Keratinocyte (primary cell): ENCODE measurements around the gene ALPK1. TPM values are rescaled to one million over a fixed set of nuclear protein-coding genes. Genes with fewer than 3 reads are reported as not detected.

Experiments used
- DNase-seq: peaks from one replicate; pipeline ENCODE4 v3.0.0-alpha.2; 2011; ENCODE audit warnings: low read depth, missing footprints, low spot score
- FAIRE-seq: peaks from 2 replicates; lab custom pipeline; 2011; peaks lifted over from hg19 to GRCh38; lab: Jason Lieb, UNC
- H2AFZ ChIP-seq: 2 replicates; pipeline ENCODE4 v1.6.0; 2012; ENCODE audit warnings: low read length, control low read depth, inconsistent platforms; ENCODE audit not compliant: control insufficient read depth
- H3K27ac ChIP-seq: 2 replicates; pipeline ENCODE4 v1.5.1; 2011; ENCODE audit warnings: low read length; ENCODE audit not compliant: control insufficient read depth, insufficient read depth
- H3K27me3 ChIP-seq: 3 replicates; pipeline ENCODE4 v1.6.0; 2011; ENCODE audit warnings: low read length; ENCODE audit not compliant: control insufficient read depth, insufficient read depth; ENCODE audit errors: extremely low read depth
- H3K36me3 ChIP-seq, 2 experiments: 2 replicates in 1 of 2; 3 replicates in 1 of 2; pipeline ENCODE4 v1.5.1; 2011; ENCODE audit warnings: low read length in 2 of 2, mild to moderate bottlenecking in 1 of 2; ENCODE audit not compliant: control insufficient read depth in 2 of 2, insufficient read depth in 2 of 2; ENCODE audit errors: extremely low read depth in 1 of 2
- H3K4me1 ChIP-seq: 3 replicates; pipeline ENCODE4 v1.5.1; 2011; ENCODE audit warnings: low read length; ENCODE audit not compliant: control insufficient read depth, insufficient read depth; ENCODE audit errors: extremely low read depth
- H3K4me2 ChIP-seq: 3 replicates; pipeline ENCODE4 v1.6.0; 2011; ENCODE audit warnings: low read depth, low read length; ENCODE audit not compliant: control insufficient read depth, insufficient read depth; ENCODE audit errors: extremely low read depth
- H3K4me3 ChIP-seq, 3 experiments: fragments of 200-600 bp in 1 of 3; sonication (generic) in 1 of 3; 2 replicates in 2 of 3; 3 replicates in 1 of 3; pipeline ENCODE4 v1.5.1; 2011 to 2016; ENCODE audit warnings: low read length in 3 of 3, mild to moderate bottlenecking in 3 of 3, control low read depth in 2 of 3, inconsistent platforms in 1 of 3, low read depth in 1 of 3, mixed read lengths in 1 of 3, mixed run types in 1 of 3, moderate library complexity in 1 of 3; ENCODE audit not compliant: control insufficient read depth in 2 of 3, insufficient read depth in 2 of 3; ENCODE audit errors: extremely low read depth in 1 of 3
- H3K79me2 ChIP-seq: 2 replicates; pipeline ENCODE4 v1.6.0; 2012; ENCODE audit warnings: low read length; ENCODE audit not compliant: control insufficient read depth, insufficient read depth
- H3K9ac ChIP-seq: 3 replicates; pipeline ENCODE4 v1.6.0; 2011; ENCODE audit warnings: low read length; ENCODE audit not compliant: control insufficient read depth, insufficient read depth; ENCODE audit errors: extremely low read depth
- H3K9me1 ChIP-seq: 3 replicates; pipeline ENCODE4 v1.6.0; 2011; ENCODE audit warnings: low read length; ENCODE audit not compliant: control insufficient read depth, insufficient read depth; ENCODE audit errors: extremely low read depth
- H3K9me3 ChIP-seq: 2 replicates; pipeline ENCODE4 v1.5.1; 2012; ENCODE audit warnings: low read depth, low read length; ENCODE audit not compliant: control insufficient read depth
- H4K20me1 ChIP-seq: 3 replicates; pipeline ENCODE4 v1.6.0; 2011; ENCODE audit warnings: low read length; ENCODE audit not compliant: control insufficient read depth, insufficient read depth; ENCODE audit errors: extremely low read depth
- EZH2 ChIP-seq: IDR thresholded peaks from one replicate; pipeline ENCODE4 v1.6.1; 2012; ENCODE audit warnings: inconsistent platforms, mild to moderate bottlenecking, low read length, moderate library complexity
- dilution Hi-C: fragments of 300-500 bp; cut with MboI; formaldehyde crosslinking; loops from one replicate; pipeline ENCODE4 v1.7.0; 2020; ENCODE audit warnings: low sequenced_read_pairs; ENCODE audit not compliant: extremely low pct_ligation_motif_present
- polyA minus RNA-seq, 3 experiments: library from RNA; depleted of rRNA, polyadenylated mRNA; stranded (reverse); fragments of >200 nt; gene quantifications; 1 replicate in 1 of 3; 2 replicates in 1 of 3; 3 replicates in 1 of 3; pipeline ENCODE4 v1.2.3, GENCODE V29; 2011
- polyA plus RNA-seq, 5 experiments: library from polyadenylated mRNA; depleted of rRNA in 3 of 5; stranded (reverse) in 3 of 5; stranded (forward) in 1 of 5; unstranded in 1 of 5; fragments of >200 nt; gene quantifications; 1 replicate in 1 of 5; 2 replicates in 3 of 5; 3 replicates in 1 of 5; pipeline versions ENCODE4 v1.2.1 to v1.2.3, GENCODE V29; 2011 to 2012; ENCODE audit warnings: missing spikeins in 2 of 5, low read depth in 1 of 5, low replicate concordance in 1 of 5
- TF ChIP-seq, protein P1 (sequence below), 3 experiments: IDR thresholded peaks in 1 of 3; conservative IDR thresholded peaks in 1 of 3; optimal IDR thresholded peaks in 1 of 3; 2 replicates in 2 of 3; 3 replicates in 1 of 3; pipeline versions ENCODE3 to v1.5.1; 2011; ENCODE audit warnings: low read length in 3 of 3, mild to moderate bottlenecking in 3 of 3, moderate library complexity in 2 of 3, control low read depth in 1 of 3, inconsistent platforms in 1 of 3; ENCODE audit not compliant: insufficient read depth in 2 of 3; ENCODE audit errors: extremely low read depth in 1 of 3

The ALPK1 gene
- 4.2 to 5.8 TPM (median 5.5 TPM) in 3 replicates for polyA plus RNA-seq
- 8.0 TPM for polyA plus RNA-seq (2011; ENCODE audit: low read depth)
- polyA plus RNA-seq (2011; cell fraction: cytosol; rRNA removed), result 2.1 and 3.0 TPM in 2 replicates
- polyA plus RNA-seq (2011; cell fraction: nucleus; rRNA removed), result 10.2 and 10.4 TPM in 2 replicates
- 3.6 and 6.9 TPM in 2 replicates for polyA plus RNA-seq (2012; ENCODE audit: low replicate concordance)
- 3.3 to 14.4 TPM (median 6.7 TPM) in 3 replicates for polyA minus RNA-seq
- 2.7 TPM for polyA minus RNA-seq (2011; cell fraction: cytosol; rRNA and poly(A)+ RNA removed)
- 14.0 and 32.9 TPM in 2 replicates for polyA minus RNA-seq (2011; cell fraction: nucleus; rRNA and poly(A)+ RNA removed)

- peak; percentile 79 for FAIRE-seq
- H3K27ac ChIP-seq, result peak within 1 kb of the TSS; percentile 76
- peak within 1 kb of the TSS; percentile 41 to 84 (median 76) for H3K4me3 ChIP-seq
- peak within 1 kb of the TSS; percentile 68 for H3K4me2 ChIP-seq
- H3K27me3 ChIP-seq, result no peaks in the 10 kb centered on the region
- no peak for DNase-seq
- dilution Hi-C loops, result no loop called here
- H3K9me1 ChIP-seq, result no peaks in the 10 kb centered on the region
- TF ChIP-seq, protein P1, sequence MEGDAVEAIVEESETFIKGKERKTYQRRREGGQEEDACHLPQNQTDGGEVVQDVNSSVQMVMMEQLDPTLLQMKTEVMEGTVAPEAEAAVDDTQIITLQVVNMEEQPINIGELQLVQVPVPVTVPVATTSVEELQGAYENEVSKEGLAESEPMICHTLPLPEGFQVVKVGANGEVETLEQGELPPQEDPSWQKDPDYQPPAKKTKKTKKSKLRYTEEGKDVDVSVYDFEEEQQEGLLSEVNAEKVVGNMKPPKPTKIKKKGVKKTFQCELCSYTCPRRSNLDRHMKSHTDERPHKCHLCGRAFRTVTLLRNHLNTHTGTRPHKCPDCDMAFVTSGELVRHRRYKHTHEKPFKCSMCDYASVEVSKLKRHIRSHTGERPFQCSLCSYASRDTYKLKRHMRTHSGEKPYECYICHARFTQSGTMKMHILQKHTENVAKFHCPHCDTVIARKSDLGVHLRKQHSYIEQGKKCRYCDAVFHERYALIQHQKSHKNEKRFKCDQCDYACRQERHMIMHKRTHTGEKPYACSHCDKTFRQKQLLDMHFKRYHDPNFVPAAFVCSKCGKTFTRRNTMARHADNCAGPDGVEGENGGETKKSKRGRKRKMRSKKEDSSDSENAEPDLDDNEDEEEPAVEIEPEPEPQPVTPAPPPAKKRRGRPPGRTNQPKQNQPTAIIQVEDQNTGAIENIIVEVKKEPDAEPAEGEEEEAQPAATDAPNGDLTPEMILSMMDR (optimal IDR thresholded peaks at IDR 0.05 in 1 of 3, IDR thresholded peaks at IDR 0.05 in 1 of 3, conservative IDR thresholded peaks at IDR 0.05 in 1 of 3; ENCODE audit: extremely low read depth in 1 of 3, insufficient read depth in 2 of 3, low read length in 3 of 3), result no peak
- TF ChIP-seq EZH2, result no peak
- H4K20me1 ChIP-seq, result no peaks in the 10 kb centered on the region
- no peaks in the 10 kb centered on the region for H3K36me3 ChIP-seq
- H3K9me3 ChIP-seq, result no peaks in the 10 kb centered on the region
- peak within 1 kb of the TSS; percentile 74 for H3K9ac ChIP-seq
- H3K4me1 ChIP-seq, result peaks cover 10% of the 10 kb centered on the region
- H3K79me2 ChIP-seq, result no peaks in the 10 kb centered on the region
- H2AFZ ChIP-seq, result peak within 1 kb of the TSS; percentile 95
Observed at GRCh38 chr4:112296949-112297880, at the start of gene ALPK1. TSS of gene ALPK1 (plus strand) at chr4:112297369.

DNA sequence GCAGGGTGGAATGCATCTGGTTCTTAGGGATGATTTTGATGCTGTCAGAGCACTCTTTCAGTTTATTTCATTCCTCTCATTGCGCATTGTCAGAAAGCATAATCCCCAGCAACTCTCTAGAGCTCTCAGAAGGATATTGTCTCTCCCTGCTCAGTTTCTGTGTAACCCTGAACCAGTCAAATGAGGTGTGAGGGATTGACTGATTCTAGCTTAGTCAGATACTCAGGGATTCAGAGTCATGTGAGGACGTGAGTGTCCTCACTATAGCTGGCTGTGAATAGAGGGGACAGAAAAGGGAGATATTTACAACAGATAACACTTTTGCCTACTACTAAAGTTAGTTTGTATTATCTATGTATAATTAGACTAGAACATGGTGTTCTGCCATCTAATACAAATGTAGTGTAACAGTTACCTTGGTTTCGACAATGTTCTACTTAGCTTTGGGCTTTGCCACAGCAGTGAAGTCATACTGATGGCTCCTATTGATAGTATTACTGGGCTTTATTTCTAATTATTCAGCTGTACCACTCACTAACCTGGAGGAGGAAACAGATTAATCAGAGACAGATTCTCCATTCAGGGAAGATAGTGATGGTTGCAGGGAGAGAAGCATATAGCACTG is 46.0 kb upstream of the ALPK1 start:
- no peaks in the 10 kb centered on the region for H3K9me1 ChIP-seq
- no peaks in the 10 kb centered on the region for H3K27me3 ChIP-seq
- no peak for TF ChIP-seq EZH2
- TF ChIP-seq, protein P1 (optimal IDR thresholded peaks at IDR 0.05 in 1 of 3, IDR thresholded peaks at IDR 0.05 in 1 of 3, conservative IDR thresholded peaks at IDR 0.05 in 1 of 3; ENCODE audit: extremely low read depth in 1 of 3, insufficient read depth in 2 of 3, low read length in 3 of 3), result no peak
- no peaks in the 10 kb centered on the region for H3K9me3 ChIP-seq
- H3K27ac ChIP-seq, result no peak overlapping the region
- H3K4me2 ChIP-seq, result no peak overlapping the region
- dilution Hi-C loops, result no loop called here
- FAIRE-seq, result peak; percentile 9
- H3K4me1 ChIP-seq, result no peaks in the 10 kb centered on the region
- no peak for DNase-seq
- no peak overlapping the region for H3K4me3 ChIP-seq
- no peak overlapping the region for H2AFZ ChIP-seq
- no peak overlapping the region for H3K9ac ChIP-seq
- H3K36me3 ChIP-seq, result no peaks in the 10 kb centered on the region
- no peaks in the 10 kb centered on the region for H3K79me2 ChIP-seq
- no peaks in the 10 kb centered on the region for H4K20me1 ChIP-seq
